OCI-LY3 (cell line): ENCODE measurements around the gene JDP2.

Experiments used
- H2AFZ ChIP-seq: fragments of 200-600, 300-600 bp; shearing (Covaris generic); 2 replicates; pipeline ENCODE4 v1.6.0; 2014; ENCODE audit warnings: antibody characterized with exemption, low read depth, low read length
- H3K27ac ChIP-seq: fragments of 200-600, 300-600 bp; sonication (generic); 2 replicates; pipeline ENCODE4 v1.5.1; 2014; ENCODE audit warnings: mild to moderate bottlenecking, low read length, moderate library complexity, mixed read lengths
- H3K27me3 ChIP-seq: fragments of 200-600, 300-600 bp; sonication (generic); 2 replicates; pipeline ENCODE4 v1.6.1; 2014; ENCODE audit warnings: low read depth, low read length, mixed read lengths
- H3K36me3 ChIP-seq: fragments of 200-600, 300-600 bp; sonication (generic); replicated peaks from 2 replicates; pipeline ENCODE3; 2014; ENCODE audit warnings: low read depth, low read length, mixed read lengths
- H3K4me1 ChIP-seq: fragments of 300-600, 200-600 bp; sonication (generic); 2 replicates; pipeline ENCODE4 v1.6.1; 2014; ENCODE audit warnings: low read length, mixed read lengths
- H3K4me2 ChIP-seq: fragments of 200-600, 300-600 bp; sonication (generic); 2 replicates; pipeline ENCODE4 v1.6.1; 2014; ENCODE audit warnings: low read length, mixed read lengths
- H3K4me3 ChIP-seq: fragments of 300-600, 200-600 bp; sonication (generic); 2 replicates; pipeline ENCODE4 v1.5.1; 2014; ENCODE audit warnings: antibody characterized with exemption, mild to moderate bottlenecking, low read length, moderate library complexity
- H3K79me2 ChIP-seq: fragments of 300-600, 200-600 bp; shearing (Covaris generic); 2 replicates; pipeline ENCODE4 v1.6.1; 2014; ENCODE audit warnings: mild to moderate bottlenecking, low read length, mixed read lengths
- H3K9ac ChIP-seq: fragments of 300-600, 200-600 bp; shearing (Covaris generic); 2 replicates; pipeline ENCODE4 v1.6.0; 2014; ENCODE audit warnings: mild to moderate bottlenecking, low read length, moderate library complexity
- H3K9me3 ChIP-seq: fragments of 200-600, 300-600 bp; shearing (Covaris generic); 2 replicates; pipeline ENCODE4 v1.6.1; 2014; ENCODE audit warnings: low read length, mixed read lengths; ENCODE audit not compliant: insufficient read depth
- H4K20me1 ChIP-seq: fragments of 200-600, 300-600 bp; sonication (generic); 2 replicates; pipeline ENCODE4 v1.6.1; 2016; ENCODE audit warnings: low read length, mixed read lengths; ENCODE audit not compliant: insufficient read depth
- EZH2phosphoT487 ChIP-seq: fragments of 200-600 bp; shearing (Covaris generic); IDR thresholded peaks from 2 replicates; pipeline ENCODE4 v1.6.1; 2018; ENCODE audit warnings: antibody characterized with exemption, mixed run types, low read depth
- TF ChIP-seq, protein P1 (sequence below): fragments of 200-600, 300-600 bp; sonication (generic); IDR thresholded peaks from 2 replicates; pipeline ENCODE4 v1.5.1; 2014; ENCODE audit warnings: antibody characterized with exemption, low read length, low read depth

Gene JDP2

DNA sequence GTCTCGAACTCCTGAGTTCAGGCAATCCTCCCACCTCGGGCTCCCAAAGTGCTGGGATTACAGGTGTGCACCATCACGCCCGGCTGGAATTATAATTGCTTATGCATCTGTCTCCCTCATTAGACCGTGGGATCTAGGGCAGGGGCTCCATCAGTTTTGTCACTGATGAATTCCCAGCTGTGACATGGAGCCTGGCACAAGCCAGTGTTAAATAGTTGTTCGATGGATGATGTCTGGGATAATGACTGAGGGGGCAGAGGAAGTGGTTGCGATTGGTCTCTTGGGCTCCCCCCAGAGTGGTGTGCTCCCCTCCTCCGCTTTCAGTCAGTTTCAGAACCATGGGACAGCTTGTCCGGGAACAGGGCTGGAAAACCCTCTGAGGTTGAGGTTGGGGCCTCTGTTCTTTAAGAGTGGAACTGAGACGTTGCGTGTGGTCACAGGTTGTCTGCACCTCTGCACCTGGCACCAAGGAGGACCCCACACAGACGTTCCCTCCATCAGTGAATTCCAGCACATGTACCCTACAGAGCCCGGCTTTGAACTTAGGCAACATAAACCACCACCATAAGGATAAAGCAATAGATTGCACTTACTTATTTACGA is 63.7 kb downstream of the JDP2 start:
- Histone ChIP-seq H3K9ac (peak overlapping the region; percentile 96), H3K27ac (peak overlapping the region; percentile 99)

DNA sequence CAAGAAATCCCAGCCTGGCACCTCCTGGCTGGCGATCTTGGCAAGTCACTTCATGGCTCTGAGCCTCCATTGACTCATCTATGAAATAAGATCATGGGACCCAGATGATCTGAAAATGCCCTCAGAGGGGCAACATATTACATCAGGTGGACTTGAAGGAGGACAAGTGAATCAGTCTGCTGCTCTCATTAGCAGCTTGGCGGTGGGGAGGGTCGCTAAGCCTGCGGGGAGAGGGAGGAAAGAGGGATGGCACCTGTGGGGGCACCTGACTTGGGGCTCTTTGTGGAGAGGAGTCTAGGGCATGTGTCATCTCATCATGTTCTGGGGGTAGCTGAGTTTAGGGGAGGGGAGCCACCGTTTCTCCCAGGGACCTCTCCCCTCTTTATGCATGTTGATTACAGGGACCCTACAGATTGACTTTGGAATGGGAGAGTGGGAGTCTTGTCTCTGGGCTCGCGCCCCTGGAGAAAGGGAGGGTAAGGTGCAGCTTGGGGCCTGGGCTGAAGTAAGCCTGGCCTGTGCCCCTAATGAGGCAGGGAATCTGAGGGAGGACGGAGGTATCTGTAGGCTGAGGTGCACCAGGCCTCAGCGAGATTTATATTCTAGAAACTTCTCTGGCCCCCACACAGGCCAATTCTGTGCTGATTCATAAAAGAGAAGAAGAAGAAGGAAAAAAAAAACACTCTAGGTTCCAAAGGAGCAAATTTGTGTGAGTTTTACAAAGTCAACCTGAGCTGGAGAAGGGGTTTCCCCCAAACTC is 65.2 kb downstream of the JDP2 start:
- Histone ChIP-seq H4K20me1 (no peaks in the 10 kb centered on the region), H3K36me3 (no peaks in the 10 kb centered on the region), H3K4me1 (peaks cover 96% of the 10 kb centered on the region), H3K4me2 (peak overlapping the region; percentile 73), H3K9ac (peak overlapping the region; percentile 96), H3K9me3 (no peaks in the 10 kb centered on the region), H2AFZ (no peak overlapping the region), H3K79me2 (peaks cover 27% of the 10 kb centered on the region), H3K27ac (peak overlapping the region; percentile 99), H3K4me3 (peak overlapping the region; percentile 51), H3K27me3 (no peaks in the 10 kb centered on the region)
- TF ChIP-seq EZH2phosphoT487: no peak
- TF ChIP-seq, protein P1, sequence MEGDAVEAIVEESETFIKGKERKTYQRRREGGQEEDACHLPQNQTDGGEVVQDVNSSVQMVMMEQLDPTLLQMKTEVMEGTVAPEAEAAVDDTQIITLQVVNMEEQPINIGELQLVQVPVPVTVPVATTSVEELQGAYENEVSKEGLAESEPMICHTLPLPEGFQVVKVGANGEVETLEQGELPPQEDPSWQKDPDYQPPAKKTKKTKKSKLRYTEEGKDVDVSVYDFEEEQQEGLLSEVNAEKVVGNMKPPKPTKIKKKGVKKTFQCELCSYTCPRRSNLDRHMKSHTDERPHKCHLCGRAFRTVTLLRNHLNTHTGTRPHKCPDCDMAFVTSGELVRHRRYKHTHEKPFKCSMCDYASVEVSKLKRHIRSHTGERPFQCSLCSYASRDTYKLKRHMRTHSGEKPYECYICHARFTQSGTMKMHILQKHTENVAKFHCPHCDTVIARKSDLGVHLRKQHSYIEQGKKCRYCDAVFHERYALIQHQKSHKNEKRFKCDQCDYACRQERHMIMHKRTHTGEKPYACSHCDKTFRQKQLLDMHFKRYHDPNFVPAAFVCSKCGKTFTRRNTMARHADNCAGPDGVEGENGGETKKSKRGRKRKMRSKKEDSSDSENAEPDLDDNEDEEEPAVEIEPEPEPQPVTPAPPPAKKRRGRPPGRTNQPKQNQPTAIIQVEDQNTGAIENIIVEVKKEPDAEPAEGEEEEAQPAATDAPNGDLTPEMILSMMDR: no peak; the same call in 1 of the 2 replicates

More for the DNA sequence above, 63.7 kb downstream of the JDP2 start:
- Histone ChIP-seq H3K79me2 (peaks cover 17% of the 10 kb centered on the region), H3K27me3 (no peaks in the 10 kb centered on the region), H4K20me1 (no peaks in the 10 kb centered on the region), H3K4me3 (peak overlapping the region; percentile 51), H2AFZ (no peak overlapping the region), H3K9me3 (no peaks in the 10 kb centered on the region), H3K4me1 (peaks cover 94% of the 10 kb centered on the region), H3K36me3 (no peaks in the 10 kb centered on the region), H3K4me2 (peak overlapping the region; percentile 73)
- TF ChIP-seq, protein P1: no peak
- TF ChIP-seq EZH2phosphoT487: no peak

DNA sequence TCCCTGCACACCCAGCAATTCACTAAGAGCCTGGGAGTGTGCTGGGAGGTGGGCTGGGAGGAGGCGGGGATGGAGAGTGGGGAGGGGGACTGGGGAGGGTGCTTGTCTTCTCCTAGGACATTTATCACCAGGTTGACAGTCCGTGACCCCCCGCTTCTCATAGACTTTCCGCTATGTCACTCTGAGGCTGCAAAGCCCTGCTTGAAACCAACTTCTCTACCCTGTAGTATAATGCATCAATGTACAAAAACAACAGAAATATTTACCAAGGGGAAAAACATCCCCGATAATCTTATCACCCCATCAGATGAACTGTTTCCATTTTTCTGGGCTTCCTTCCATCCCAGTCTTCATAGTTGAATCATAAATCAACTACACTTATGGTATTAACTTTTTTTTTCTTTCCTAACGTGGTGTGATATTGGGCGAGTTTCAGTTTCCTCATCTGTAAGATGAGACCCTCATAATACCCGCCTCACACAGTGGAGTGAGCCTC is 65.8 kb downstream of the JDP2 start:
- no peaks in the 10 kb centered on the region for H3K36me3 ChIP-seq
- peak overlapping the region; percentile 99 for H3K27ac ChIP-seq
- TF ChIP-seq, protein P1: no peak
- no peak for TF ChIP-seq EZH2phosphoT487
- no peaks in the 10 kb centered on the region for H4K20me1 ChIP-seq
- H3K79me2 ChIP-seq: peaks cover 27% of the 10 kb centered on the region
- H3K27me3 ChIP-seq: no peaks in the 10 kb centered on the region
- H2AFZ ChIP-seq: no peak overlapping the region
- H3K4me2 ChIP-seq: peak overlapping the region; percentile 55
- H3K4me3 ChIP-seq: peak overlapping the region; percentile 22
- no peaks in the 10 kb centered on the region for H3K9me3 ChIP-seq
- H3K4me1 ChIP-seq: peaks cover 96% of the 10 kb centered on the region
- H3K9ac ChIP-seq: peak overlapping the region; percentile 99

DNA sequence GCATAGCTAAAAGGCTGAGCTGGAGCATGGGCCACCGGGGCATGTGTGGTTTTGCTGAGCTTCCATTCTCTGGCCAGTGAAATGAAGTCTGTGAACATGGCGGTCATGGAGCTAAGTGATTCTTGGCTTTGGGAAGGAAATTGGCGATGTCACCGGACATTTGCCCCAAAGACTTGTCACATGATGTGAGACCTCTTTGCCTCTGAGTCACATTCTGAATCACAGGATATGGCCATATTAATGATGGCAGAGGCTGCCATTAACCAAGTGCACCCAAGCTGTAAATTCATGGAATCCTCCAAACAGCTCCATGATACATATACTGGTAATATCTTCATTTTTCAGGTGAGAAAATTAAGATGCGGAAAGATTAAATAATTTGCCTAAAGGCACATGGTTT is 67.1 kb downstream of the JDP2 start:
- H3K27ac ChIP-seq: peak overlapping the region; percentile 99
- H3K4me3 ChIP-seq: peak overlapping the region; percentile 16; the same call in 1 of the 2 replicates
- H3K4me1 ChIP-seq: peaks cover 97% of the 10 kb centered on the region
- TF ChIP-seq, protein P1: no peak
- TF ChIP-seq EZH2phosphoT487: no peak
- no peaks in the 10 kb centered on the region for H3K9me3 ChIP-seq
- peak overlapping the region; percentile 99 for H3K9ac ChIP-seq
- no peak overlapping the region for H2AFZ ChIP-seq
- H3K4me2 ChIP-seq: peak overlapping the region; percentile 91
- H3K27me3 ChIP-seq: no peaks in the 10 kb centered on the region
- H3K79me2 ChIP-seq: peaks cover 23% of the 10 kb centered on the region
- H4K20me1 ChIP-seq: no peaks in the 10 kb centered on the region
- no peaks in the 10 kb centered on the region for H3K36me3 ChIP-seq
